Lower leg skin (tissue), 4 donors: ENCODE results near the gene PIK3AP1. TPM values are rescaled to one million over a fixed set of nuclear protein-coding genes. Genes with fewer than 3 reads are reported as not detected.

Source experiments
- DNase-seq, 2 donors: peaks; one replicate each; pipeline ENCODE4 v3.0.0-alpha.2; 2019; ENCODE audit warnings: low spot score in 2 of 2
- H3K4me3 ChIP-seq: fragments of 200-600 bp; sonication (generic); 2 replicates; pipeline ENCODE4 v1.5.1; 2017; ENCODE audit warnings: mild to moderate bottlenecking, low read depth; ENCODE audit not compliant: poor library complexity, severe bottlenecking
- CTCF ChIP-seq, 3 donors: fragments of 450-650 bp; IDR thresholded peaks; one replicate each; pipeline ENCODE4 v1.5.1; 2016; ENCODE audit warnings: antibody characterized with exemption in 3 of 3, mild to moderate bottlenecking in 3 of 3, moderate library complexity in 2 of 3
- POLR2A ChIP-seq, 2 donors: fragments of 450-650 bp; IDR thresholded peaks; one replicate each; pipeline ENCODE4 v1.6.1; 2016 to 2017; ENCODE audit warnings: antibody characterized with exemption in 2 of 2, mild to moderate bottlenecking in 1 of 2, moderate library complexity in 1 of 2
- WGBS, 2 donors: methylation state at CpG; one replicate each; pipeline ENCODE4 v1.1.5; 2018; 5-methylcytosine and 5-hydroxymethylcytosine counted together
- intact Hi-C: fragments of 100-400 bp; cut with DNase I; formaldehyde crosslinking; loops from one replicate; pipeline ENCODE4 v1.15.0; 2023; ENCODE audit warnings: low total_unique reads
- total RNA-seq, 4 donors: library from RNA; depleted of rRNA; stranded (reverse); fragments of >200 nt; gene quantifications; one replicate each; pipeline ENCODE4 v1.1.0, GENCODE V29; 2016

Gene PIK3AP1
- total RNA-seq, 4 donors from 2014 or later = 2.2 to 5.4 (median 3.5) TPM

GRCh38 chr10:96663797-96664196 lies 56.5 kb downstream of the PIK3AP1 start:
- DNase-seq = no peak
- TF ChIP-seq CTCF (IDR thresholded peaks at IDR 0.05) = no peak
- TF ChIP-seq POLR2A (IDR thresholded peaks at IDR 0.05) = no peak
- intact Hi-C loops = no loop called here
- H3K4me3 ChIP-seq = no peak overlapping the region

GRCh38 chr10:96661632-96662031 lies 58.7 kb downstream of the PIK3AP1 start:
- TF ChIP-seq CTCF (IDR thresholded peaks at IDR 0.05) (no peak), POLR2A (IDR thresholded peaks at IDR 0.05) (no peak)
- 70% methylated on average over 2 of the region's 2 CpGs for WGBS, 2 donors
- no peak for DNase-seq
- H3K4me3 ChIP-seq = no peak overlapping the region
- intact Hi-C loops = no loop called here

GRCh38 chr10:96660297-96660696 lies 60.0 kb downstream of the PIK3AP1 start:
- WGBS, 2 donors = 72 to 78% methylated on average over 3 of the region's 3 CpGs
- intact Hi-C loops = no loop called here
- DNase-seq = no peak
- TF ChIP-seq POLR2A (IDR thresholded peaks at IDR 0.05) (no peak), CTCF (IDR thresholded peaks at IDR 0.05) (no peak)
- no peak overlapping the region for H3K4me3 ChIP-seq

- intact Hi-C loops = no loop called here
- no peak for DNase-seq
- H3K4me3 ChIP-seq = no peak overlapping the region
- 79 to 80% methylated on average over 3 of the region's 3 CpGs for WGBS, 2 donors
- TF ChIP-seq POLR2A (IDR thresholded peaks at IDR 0.05) = no peak
- TF ChIP-seq CTCF (IDR thresholded peaks at IDR 0.05) = no peak
These were observed 61.5 kb downstream of the PIK3AP1 start for GRCh38 chr10:96658844-96659243.

GRCh38 chr10:96657385-96657784 lies 62.9 kb downstream of the PIK3AP1 start:
- no peak for TF ChIP-seq POLR2A (IDR thresholded peaks at IDR 0.05)
- no peak for DNase-seq
- intact Hi-C loops = no loop called here
- H3K4me3 ChIP-seq = no peak overlapping the region
- 82 to 88% methylated on average over 1 of the region's 1 CpG for WGBS, 2 donors

GRCh38 chr10:96656839-96657238 lies 63.5 kb downstream of the PIK3AP1 start:
- DNase-seq = no peak
- no peak for TF ChIP-seq CTCF (IDR thresholded peaks at IDR 0.05)
- no peak for TF ChIP-seq POLR2A (IDR thresholded peaks at IDR 0.05)
- H3K4me3 ChIP-seq = no peak overlapping the region
- intact Hi-C loops = no loop called here
- WGBS, 2 donors = 80 to 84% methylated on average over 9 of the region's 9 CpGs
